Naive thymus-derived CD4-positive, alpha-beta T cell (primary cell): ENCODE results near the gene SS18. TPM values are rescaled to one million over a fixed set of nuclear protein-coding genes. Genes with fewer than 3 reads are reported as not detected.
A peak's percentile ranks its signal among the peaks of the same experiment; 100 is the strongest.
"Not testable (repeated sequence)": the region's sequence is repeated elsewhere in the genome, so short reads cannot be mapped to it uniquely, and the experiment has no call there.

Experiments
- ATAC-seq: fragments of 150-1000 bp; cut with Tn5 transposase; 2 replicates; pipeline ENCODE4 v1.10.0; 2021; ENCODE audit warnings: mild to moderate bottlenecking, moderate library complexity
- CTCF ChIA-PET: fragments of 350-600 bp; sonication (Branson Sonifier 250); formaldehyde crosslinking; loops from one replicate; lab custom pipeline; 2021; ENCODE audit warnings: antibody characterized with exemption; lab: Charles Lee
- POLR2A ChIA-PET: fragments of 350-600 bp; sonication (Branson Sonifier 250); formaldehyde crosslinking; loops from one replicate; lab custom pipeline; 2021; ENCODE audit warnings: antibody characterized with exemption, inconsistent platforms; lab: Charles Lee
- DNase-seq, 9 donors: peaks; one replicate each; pipeline versions ENCODE4 v3.0.0 to v3.0.0-alpha.2; 2020 to 2022; ENCODE audit warnings: mixed read lengths in 1 of 9
- H3K27ac ChIP-seq: one replicate; pipeline ENCODE4 v1.7.0; 2013; ENCODE audit warnings: mild to moderate bottlenecking, low read depth, low read length, moderate library complexity
- H3K27me3 ChIP-seq, 2 donors: one replicate each; pipeline ENCODE4 v1.7.0; 2013; ENCODE audit warnings: low read length in 2 of 2, mild to moderate bottlenecking in 2 of 2, moderate library complexity in 2 of 2; ENCODE audit not compliant: control insufficient read depth in 2 of 2, insufficient read depth in 2 of 2
- H3K36me3 ChIP-seq, 3 experiments: 1 replicate in 2 of 3; 2 replicates in 1 of 3; pipeline ENCODE4 v1.7.0; 2013; ENCODE audit warnings: low read length in 3 of 3, mild to moderate bottlenecking in 3 of 3, moderate library complexity in 1 of 3; ENCODE audit not compliant: insufficient read depth in 3 of 3, control insufficient read depth in 2 of 3
- H3K4me1 ChIP-seq, 2 donors: one replicate each; pipeline ENCODE4 v1.7.0; 2013; ENCODE audit warnings: low read length in 2 of 2, mild to moderate bottlenecking in 2 of 2, moderate library complexity in 1 of 2; ENCODE audit not compliant: control insufficient read depth in 2 of 2, insufficient read depth in 2 of 2
- H3K4me3 ChIP-seq: 2 replicates; pipeline ENCODE4 v1.7.0; 2013; ENCODE audit warnings: mild to moderate bottlenecking, low read length
- H3K9me3 ChIP-seq, 3 experiments: 1 replicate in 2 of 3; 2 replicates in 1 of 3; pipeline ENCODE4 v1.7.0; 2013; ENCODE audit warnings: low read length in 3 of 3; ENCODE audit not compliant: control insufficient read depth in 2 of 3
- H3K27ac Mint-ChIP-seq, 9 donors: one replicate each; pipeline ENCODE4 v1.8.0; 2020 to 2022; ENCODE audit warnings: mixed read lengths in 9 of 9, mild to moderate bottlenecking in 8 of 9, moderate library complexity in 5 of 9, inconsistent platforms in 2 of 9
- H3K27me3 Mint-ChIP-seq, 5 donors: one replicate each; pipeline ENCODE4 v1.8.0; 2021 to 2022; ENCODE audit warnings: mixed read lengths in 5 of 5, mild to moderate bottlenecking in 1 of 5
- H3K36me3 Mint-ChIP-seq, 5 donors: one replicate each; pipeline ENCODE4 v1.8.0; 2020 to 2022; ENCODE audit warnings: mixed read lengths in 5 of 5, mild to moderate bottlenecking in 3 of 5, inconsistent platforms in 1 of 5
- H3K4me1 Mint-ChIP-seq, 7 donors: one replicate each; pipeline ENCODE4 v1.8.0; 2020 to 2022; ENCODE audit warnings: mixed read lengths in 7 of 7, mild to moderate bottlenecking in 3 of 7, inconsistent platforms in 1 of 7
- H3K4me3 Mint-ChIP-seq, 10 donors: one replicate each; pipeline ENCODE4 v1.8.0; 2020 to 2022; ENCODE audit warnings: mild to moderate bottlenecking in 10 of 10, mixed read lengths in 10 of 10, moderate library complexity in 6 of 10, inconsistent platforms in 2 of 10
- H3K9me3 Mint-ChIP-seq, 11 donors: one replicate each; pipeline ENCODE4 v1.8.0; 2020 to 2022; ENCODE audit warnings: mixed read lengths in 11 of 11, mild to moderate bottlenecking in 4 of 11, inconsistent platforms in 1 of 11, moderate library complexity in 1 of 11
- intact Hi-C, 2 donors: fragments of 100-400 bp; cut with micrococcal nuclease; formaldehyde crosslinking; loops; one replicate each; pipeline ENCODE4 v1.15.1; 2023
- polyA plus RNA-seq, 2 donors: library from polyadenylated mRNA; unstranded; fragments of 300-500 nt; fragmentation: Illumina TruSeq; gene quantifications; one replicate each; pipeline ENCODE4 v1.2.3, GENCODE V29; 2021
- total RNA-seq, 6 experiments: library from RNA in 5 of 6; stranded (reverse) in 5 of 6; gene quantifications; 1 replicate in 5 of 6; 2 replicates in 1 of 6; pipeline ENCODE4 v1.2.3 and lab custom pipeline; 2021 to 2026

The SS18 gene
- total and polyA plus RNA-seq, 7 experiments from 2014 or later: 33.5 to 85.8 (median 53.6) TPM

DNA sequence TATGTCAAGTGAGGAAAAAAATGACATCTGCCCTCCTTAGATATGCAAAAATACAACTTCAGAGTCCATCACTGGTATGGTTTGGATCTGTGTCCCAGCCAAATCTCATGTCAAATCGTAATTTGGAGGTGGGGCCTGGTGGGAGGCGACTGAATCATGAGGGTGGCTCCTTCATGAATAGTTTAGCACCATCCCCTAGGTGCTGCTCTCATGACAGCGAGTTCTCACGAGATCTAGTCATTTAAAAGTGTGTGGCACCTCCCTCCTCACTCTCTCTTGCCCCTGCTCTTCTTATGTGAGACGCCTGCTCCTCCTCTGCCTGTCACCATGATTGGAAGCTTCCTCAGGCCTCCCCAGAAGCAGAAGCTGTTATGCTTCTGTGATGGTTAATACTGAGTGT, 37.4 kb upstream of the SS18 start:
- Histone ChIP-seq H3K36me3 (no peaks in the 10 kb centered on the region), H3K9me3 (no peaks in the 10 kb centered on the region), H3K27me3 (no peaks in the 10 kb centered on the region), H3K4me3 (no peak overlapping the region), H3K27ac (no peak overlapping the region), H3K4me1 (no peaks in the 10 kb centered on the region)
- DNase-seq (no peak), ATAC-seq (no peak)
- intact Hi-C loops: no loop called here
- Mint-ChIP-seq H3K27ac (peak overlapping the region in 1 of 9 donors; percentile 25), H3K4me3 (no peak overlapping the region), H3K27me3 (no peaks in the 10 kb centered on the region), H3K9me3 (peaks cover 0 to 18% (median 8%) of the 10 kb centered on the region in 11 donors), H3K36me3 (peaks cover 0 to 8% (median 4%) of the 10 kb centered on the region in 5 donors), H3K4me1 (peaks cover 0 to 2% (median 0%) of the 10 kb centered on the region in 7 donors)
- CTCF ChIA-PET: no interaction called here
- POLR2A ChIA-PET: interaction anchor here (0.5 kb wide), 1 partner anchor 23 kb away, joined by 4 read pairs; no protein-coding TSS in a partner anchor

DNA sequence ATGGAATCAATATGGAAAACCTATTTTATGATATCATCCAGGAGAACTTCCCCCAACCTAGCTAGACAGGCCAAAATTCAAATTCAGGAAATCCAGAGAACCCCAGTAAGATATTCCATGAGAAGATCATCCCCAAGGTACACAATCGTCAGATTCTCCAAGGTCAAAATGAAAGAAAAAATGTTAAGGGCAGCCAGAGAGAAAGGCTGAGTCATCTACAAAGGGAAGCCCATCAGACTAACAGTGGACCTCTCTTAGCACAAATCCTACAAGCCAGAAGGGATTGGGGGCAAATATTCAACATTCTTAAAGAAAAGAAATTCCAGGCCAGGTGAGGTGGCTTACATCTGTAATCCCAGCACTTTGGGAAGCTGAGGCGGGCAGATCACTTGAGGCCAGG, 31.6 kb upstream of the SS18 start:
- intact Hi-C loops, H3K36me3 ChIP-seq, H3K4me3 Mint-ChIP-seq: not testable (repeated sequence)

DNA sequence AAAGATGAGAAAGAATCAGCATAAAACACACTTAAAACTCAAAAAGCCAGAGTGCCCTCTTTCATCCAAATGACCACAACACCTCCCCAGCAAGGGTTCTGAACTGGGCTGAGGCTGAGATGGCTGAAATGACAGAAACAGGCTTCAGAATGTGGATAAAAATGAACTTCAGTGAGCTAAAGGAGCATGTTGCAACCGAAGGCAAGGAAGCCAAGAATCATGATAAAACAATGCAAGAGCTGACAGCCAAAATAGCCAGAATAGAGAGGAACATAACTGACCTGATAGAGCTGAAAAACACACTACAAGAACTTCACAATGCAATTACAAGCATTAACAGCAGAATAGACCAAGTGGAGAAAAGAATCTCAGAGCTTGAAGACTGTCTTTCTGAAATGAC, 31.1 kb upstream of the SS18 start:
- H3K9me3 ChIP-seq: no peaks in the 10 kb centered on the region
- peaks cover 3 to 11% (median 7%) of the 10 kb centered on the region in 5 donors for H3K27me3 Mint-ChIP-seq
- CTCF ChIA-PET: no interaction called here
- no peak overlapping the region for H3K4me3 ChIP-seq
- H3K9me3 Mint-ChIP-seq: peaks cover 0 to 12% (median 10%) of the 10 kb centered on the region in 11 donors
- no peak for ATAC-seq
- DNase-seq: no peak
- no peaks in the 10 kb centered on the region for H3K27me3 ChIP-seq
- H3K36me3 Mint-ChIP-seq: peaks cover 0 to 20% (median 4%) of the 10 kb centered on the region in 5 donors
- H3K4me3 Mint-ChIP-seq: no peak overlapping the region
- peak overlapping the region in 1 of 9 donors; percentile 44 for H3K27ac Mint-ChIP-seq
- intact Hi-C loops: no loop called here
- no peaks in the 10 kb centered on the region for H3K36me3 ChIP-seq
- POLR2A ChIA-PET: no interaction called here
- no peak overlapping the region for H3K27ac ChIP-seq
- peaks cover 0 to 9% (median 6%) of the 10 kb centered on the region in 7 donors for H3K4me1 Mint-ChIP-seq
- no peaks in the 10 kb centered on the region for H3K4me1 ChIP-seq

More for the DNA sequence above, 31.6 kb upstream of the SS18 start:
- Mint-ChIP-seq H3K9me3 (peaks cover 0 to 12% (median 10%) of the 10 kb centered on the region in 11 donors), H3K36me3 (peaks cover 0 to 20% (median 4%) of the 10 kb centered on the region in 5 donors), H3K27me3 (peaks cover 3 to 11% (median 7%) of the 10 kb centered on the region in 5 donors)
- H3K27ac ChIP-seq, H3K9me3 ChIP-seq, DNase-seq, POLR2A ChIA-PET, CTCF ChIA-PET, H3K27ac Mint-ChIP-seq, H3K4me1 Mint-ChIP-seq, H3K27me3 ChIP-seq, H3K4me1 ChIP-seq, H3K4me3 ChIP-seq, ATAC-seq: not testable (repeated sequence)

DNA sequence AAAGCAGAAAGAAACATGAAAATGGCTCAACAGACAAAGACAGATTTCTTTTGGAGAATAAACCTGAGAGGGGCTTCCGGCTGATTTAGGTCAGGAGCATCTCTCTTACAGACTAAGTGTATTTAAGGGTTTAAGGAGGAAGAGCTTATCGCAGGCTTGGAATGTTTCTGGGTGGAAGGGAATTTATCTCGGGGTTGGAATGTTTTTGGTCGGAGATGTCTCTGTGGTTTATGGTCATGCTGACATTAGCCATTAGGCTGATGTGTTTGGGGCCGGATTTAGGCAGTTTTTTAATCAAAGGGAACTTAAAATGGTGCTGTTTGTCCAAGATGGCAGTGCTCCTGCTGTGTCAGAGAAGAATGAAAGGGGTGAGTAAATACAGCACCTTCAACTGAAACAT, 28.8 kb upstream of the SS18 start:
- ATAC-seq (no peak), DNase-seq (no peak)
- Histone ChIP-seq H3K4me3 (no peak overlapping the region), H3K27ac (no peak overlapping the region), H3K9me3 (no peaks in the 10 kb centered on the region), H3K36me3 (no peaks in the 10 kb centered on the region), H3K4me1 (no peaks in the 10 kb centered on the region), H3K27me3 (no peaks in the 10 kb centered on the region)
- no peak overlapping the region for H3K4me3 Mint-ChIP-seq
- H3K27ac Mint-ChIP-seq: no peak overlapping the region
- peaks cover 0 to 18% (median 9%) of the 10 kb centered on the region in 11 donors for H3K9me3 Mint-ChIP-seq
- intact Hi-C loops: no loop called here
- H3K27me3 Mint-ChIP-seq: peaks cover 3 to 11% (median 8%) of the 10 kb centered on the region in 5 donors
- ChIA-PET CTCF (no interaction called here), POLR2A (no interaction called here)
- H3K36me3 Mint-ChIP-seq: peaks cover 0 to 20% (median 4%) of the 10 kb centered on the region in 5 donors
- peaks cover 0 to 9% (median 6%) of the 10 kb centered on the region in 7 donors for H3K4me1 Mint-ChIP-seq

DNA sequence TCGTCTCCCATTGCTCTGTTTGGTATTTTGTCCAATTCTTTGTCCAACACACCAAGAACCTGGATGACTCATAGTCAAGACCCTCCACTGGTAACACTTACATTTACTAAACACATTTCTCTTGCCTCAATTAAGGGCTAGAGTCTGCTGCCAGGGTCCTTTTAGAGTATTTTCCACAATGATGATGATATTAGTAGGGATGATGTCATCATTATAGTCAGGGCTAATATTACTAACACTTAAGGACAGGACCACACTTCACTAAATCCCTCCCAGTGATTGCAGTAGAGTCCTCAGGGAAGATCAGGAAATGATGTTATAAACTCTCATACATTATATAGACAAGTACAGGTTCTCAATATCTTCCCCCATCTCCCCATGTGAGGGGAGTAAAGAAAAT, 13.6 kb upstream of the SS18 start:
- no peak overlapping the region for H3K27ac Mint-ChIP-seq
- intact Hi-C loops: no loop called here
- no peaks in the 10 kb centered on the region for H3K36me3 ChIP-seq
- peaks cover 0 to 4% (median 0%) of the 10 kb centered on the region in 5 donors for H3K36me3 Mint-ChIP-seq
- no peaks in the 10 kb centered on the region for H3K9me3 ChIP-seq
- H3K9me3 Mint-ChIP-seq: no peaks in the 10 kb centered on the region
- peaks cover 0 to 11% (median 0%) of the 10 kb centered on the region in 5 donors for H3K27me3 Mint-ChIP-seq
- ATAC-seq (no peak), DNase-seq (no peak)
- ChIA-PET CTCF (interaction anchor here (0.6 kb wide), 1 partner anchor 107 kb away, joined by 4 read pairs; no protein-coding TSS in a partner anchor), POLR2A (interaction anchor here (0.6 kb wide), 1 partner anchor 24 kb away, joined by 4 read pairs; no protein-coding TSS in a partner anchor)
- no peak overlapping the region for H3K4me3 ChIP-seq
- H3K4me3 Mint-ChIP-seq: no peak overlapping the region
- no peaks in the 10 kb centered on the region for H3K27me3 ChIP-seq
- peaks cover 0 to 3% (median 0%) of the 10 kb centered on the region in 7 donors for H3K4me1 Mint-ChIP-seq
- H3K4me1 ChIP-seq: no peaks in the 10 kb centered on the region
- no peak overlapping the region for H3K27ac ChIP-seq

DNA sequence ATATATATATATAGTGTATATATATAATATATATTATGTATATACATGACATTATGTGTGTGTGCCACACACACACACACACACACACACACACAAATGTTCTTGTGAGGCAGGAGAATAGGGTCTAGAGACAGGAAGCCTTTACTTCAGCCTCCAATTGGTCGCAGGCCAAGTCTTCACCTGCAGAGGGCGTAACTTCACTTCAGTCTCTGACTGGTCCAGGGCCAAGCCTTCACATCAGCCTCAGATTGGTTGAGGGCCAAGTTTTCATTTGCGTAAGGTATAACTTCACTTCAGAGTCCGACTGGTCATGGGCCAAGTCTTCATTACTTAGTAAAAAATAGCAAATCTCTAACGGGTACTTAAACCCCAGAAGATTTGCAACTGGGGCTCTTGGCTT, 13.2 kb upstream of the SS18 start:
- intact Hi-C loops: loop anchor here in 1 of 2 donors (1.0 kb wide), 1 partner anchor 234 kb away; no protein-coding TSS in a partner anchor
- DNase-seq (peak in 5 of 9 donors; percentile 12 to 41 (median 28)), ATAC-seq (peak; percentile 60)
- Mint-ChIP-seq H3K27me3 (peaks cover 0 to 16% (median 0%) of the 10 kb centered on the region in 5 donors), H3K36me3 (peaks cover 0 to under 1% (median 0%) of the 10 kb centered on the region in 5 donors), H3K9me3 (peaks cover 0 to 1% (median 0%) of the 10 kb centered on the region in 11 donors), H3K4me1 (peaks cover 0 to 3% (median 0%) of the 10 kb centered on the region in 7 donors), H3K4me3 (no peak overlapping the region), H3K27ac (no peak overlapping the region)
- H3K27me3 ChIP-seq: no peaks in the 10 kb centered on the region
- no peaks in the 10 kb centered on the region for H3K9me3 ChIP-seq
- POLR2A ChIA-PET: no interaction called here
- no peak overlapping the region for H3K27ac ChIP-seq
- H3K4me3 ChIP-seq: no peak overlapping the region
- H3K4me1 ChIP-seq: no peaks in the 10 kb centered on the region
- no peaks in the 10 kb centered on the region for H3K36me3 ChIP-seq
- CTCF ChIA-PET: interaction anchor here (0.9 kb wide), 1 partner anchor 21 kb away, joined by 3 read pairs; no protein-coding TSS in a partner anchor
